GM23248 (cell line): ENCODE measurements around the gene CEMIP2.

Source experiments
- EZH2 ChIP-seq: fragments of 200-600 bp; sonication (generic); IDR thresholded peaks from 2 replicates; pipeline ENCODE4 v1.6.1; 2018; ENCODE audit warnings: antibody characterized with exemption, mild to moderate bottlenecking; ENCODE audit not compliant: insufficient read depth, poor library complexity, severe bottlenecking
- EZH2phosphoT487 ChIP-seq: fragments of 200-600 bp; sonication (generic); IDR thresholded peaks from 2 replicates; pipeline ENCODE4 v1.6.1; 2018; ENCODE audit warnings: antibody characterized with exemption, moderate library complexity, mild to moderate bottlenecking, low read depth; ENCODE audit not compliant: insufficient read depth

GRCh38 chr9:71671289-71671688 lies 97.0 kb downstream of the CEMIP2 start:
- no peak for TF ChIP-seq EZH2
- no peak for TF ChIP-seq EZH2phosphoT487
